HG02759 (cell line): ENCODE results near the gene PGGHG.

Source experiments
- ATAC-seq: cut with Tn5 transposase; IDR thresholded peaks from one replicate; pipeline ENCODE4 v1.9.1; 2021; ENCODE audit warnings: mild to moderate bottlenecking, moderate library complexity; ENCODE audit not compliant: unreplicated experiment

Gene PGGHG

DNA sequence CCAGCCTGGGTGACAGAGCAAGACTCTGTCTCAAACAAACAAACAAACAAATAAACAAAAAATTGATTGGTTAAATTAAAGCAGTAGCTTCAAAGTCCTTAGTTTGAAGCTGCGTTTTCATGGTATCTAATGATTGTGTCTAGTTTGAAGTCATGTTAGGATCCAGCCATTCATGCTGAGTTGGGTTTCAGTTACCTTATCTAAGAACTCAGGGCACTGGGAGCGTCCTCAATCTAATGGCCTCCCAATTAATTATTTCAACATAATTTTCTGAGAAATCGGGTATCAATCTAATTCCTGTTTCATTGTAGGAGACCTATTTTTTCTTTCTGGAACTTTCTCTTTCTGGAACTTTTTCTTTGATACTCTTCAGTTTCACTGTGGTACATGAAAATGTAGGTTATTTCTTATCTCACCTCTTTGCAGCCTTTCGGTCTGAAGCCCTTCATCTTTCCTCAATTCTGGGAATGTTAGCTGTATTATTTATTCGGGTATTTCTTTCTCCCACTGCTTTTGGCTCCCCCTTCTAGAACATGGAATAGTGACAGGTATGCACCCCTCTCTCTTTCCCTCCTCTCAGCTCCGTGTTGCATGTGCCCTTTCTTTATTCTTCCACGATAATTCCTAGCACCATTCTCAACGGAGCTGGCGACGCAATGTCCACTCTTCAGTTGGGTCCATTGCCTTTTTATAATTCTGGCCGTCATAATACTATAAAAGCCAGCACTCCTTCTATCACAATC is 56.1 kb downstream of the PGGHG start:
- ATAC-seq, result no peak
